ENCODE results near the gene CAPS2.

Gene CAPS2

GRCh38 chr12:75322464-75322863 lies 7.7 kb downstream of the CAPS2 start:
- CTCF ChIA-PET, result interaction anchor here (0.7 to 1.9 kb wide), 2 partner anchors 8 to 770 kb away, joined by 4 to 6 read pairs; partner anchors contain the start of gene CAPS2
- Histone ChIP-seq H3K4me3 (ENCODE audit: low read depth, low read length) (no peak overlapping the region), H3K9me3 (ENCODE audit: control insufficient read depth, insufficient read depth, low read depth, low read length) (no peaks in the 10 kb centered on the region), H3K4me1 (ENCODE audit: control insufficient read depth, insufficient read depth, low read length) (no peaks in the 10 kb centered on the region), H3K27ac (ENCODE audit: extremely low read depth, low read depth, low read length) (no peak overlapping the region), H3K36me3 (ENCODE audit: control insufficient read depth in 2 of 2, insufficient read depth in 1 of 2, low read length in 2 of 2) (no peaks in the 10 kb centered on the region)
- no peak for TF ChIP-seq ZNF324 (tag by site-specific recombination; IDR thresholded peaks at IDR 0.05)
- TF ChIP-seq ZFHX2 (tag by site-specific recombination; conservative IDR thresholded peaks at IDR 0.05), result no peak
- TF ChIP-seq GLIS2 (tag by site-specific recombination; IDR thresholded peaks at IDR 0.05), result no peak
- no peak for TF ChIP-seq ZNF639 (tag by site-specific recombination; IDR thresholded peaks at IDR 0.05)
- no peak for TF ChIP-seq ZNF530 (tag by site-specific recombination; IDR thresholded peaks at IDR 0.05; ENCODE audit: low read depth)
- TF ChIP-seq INSM2 (tag by site-specific recombination; IDR thresholded peaks at IDR 0.05), result no peak
- TF ChIP-seq ZNF600 (tag by site-specific recombination; IDR thresholded peaks at IDR 0.05), result no peak
- TF ChIP-seq ZNF366 (tag by site-specific recombination; conservative IDR thresholded peaks at IDR 0.05), result no peak
- TF ChIP-seq ZNF157 (tag by site-specific recombination; IDR thresholded peaks at IDR 0.05), result no peak
- no peak for TF ChIP-seq ZFP3 (tag by site-specific recombination; IDR thresholded peaks at IDR 0.05; ENCODE audit: low read depth)
- no peak for TF ChIP-seq ZNF529 (tag by site-specific recombination; IDR thresholded peaks at IDR 0.05; ENCODE audit: insufficient replicate concordance)
- no peak for TF ChIP-seq YY2 (tag by site-specific recombination; IDR thresholded peaks at IDR 0.05)
- TF ChIP-seq, protein P1, sequence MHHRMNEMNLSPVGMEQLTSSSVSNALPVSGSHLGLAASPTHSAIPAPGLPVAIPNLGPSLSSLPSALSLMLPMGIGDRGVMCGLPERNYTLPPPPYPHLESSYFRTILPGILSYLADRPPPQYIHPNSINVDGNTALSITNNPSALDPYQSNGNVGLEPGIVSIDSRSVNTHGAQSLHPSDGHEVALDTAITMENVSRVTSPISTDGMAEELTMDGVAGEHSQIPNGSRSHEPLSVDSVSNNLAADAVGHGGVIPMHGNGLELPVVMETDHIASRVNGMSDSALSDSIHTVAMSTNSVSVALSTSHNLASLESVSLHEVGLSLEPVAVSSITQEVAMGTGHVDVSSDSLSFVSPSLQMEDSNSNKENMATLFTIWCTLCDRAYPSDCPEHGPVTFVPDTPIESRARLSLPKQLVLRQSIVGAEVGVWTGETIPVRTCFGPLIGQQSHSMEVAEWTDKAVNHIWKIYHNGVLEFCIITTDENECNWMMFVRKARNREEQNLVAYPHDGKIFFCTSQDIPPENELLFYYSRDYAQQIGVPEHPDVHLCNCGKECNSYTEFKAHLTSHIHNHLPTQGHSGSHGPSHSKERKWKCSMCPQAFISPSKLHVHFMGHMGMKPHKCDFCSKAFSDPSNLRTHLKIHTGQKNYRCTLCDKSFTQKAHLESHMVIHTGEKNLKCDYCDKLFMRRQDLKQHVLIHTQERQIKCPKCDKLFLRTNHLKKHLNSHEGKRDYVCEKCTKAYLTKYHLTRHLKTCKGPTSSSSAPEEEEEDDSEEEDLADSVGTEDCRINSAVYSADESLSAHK (tag by site-specific recombination; IDR thresholded peaks at IDR 0.05), result no peak
- TF ChIP-seq WT1 (tag by site-specific recombination; IDR thresholded peaks at IDR 0.05), result no peak
- TF ChIP-seq, protein P2, sequence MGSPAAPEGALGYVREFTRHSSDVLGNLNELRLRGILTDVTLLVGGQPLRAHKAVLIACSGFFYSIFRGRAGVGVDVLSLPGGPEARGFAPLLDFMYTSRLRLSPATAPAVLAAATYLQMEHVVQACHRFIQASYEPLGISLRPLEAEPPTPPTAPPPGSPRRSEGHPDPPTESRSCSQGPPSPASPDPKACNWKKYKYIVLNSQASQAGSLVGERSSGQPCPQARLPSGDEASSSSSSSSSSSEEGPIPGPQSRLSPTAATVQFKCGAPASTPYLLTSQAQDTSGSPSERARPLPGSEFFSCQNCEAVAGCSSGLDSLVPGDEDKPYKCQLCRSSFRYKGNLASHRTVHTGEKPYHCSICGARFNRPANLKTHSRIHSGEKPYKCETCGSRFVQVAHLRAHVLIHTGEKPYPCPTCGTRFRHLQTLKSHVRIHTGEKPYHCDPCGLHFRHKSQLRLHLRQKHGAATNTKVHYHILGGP (tag by site-specific recombination; IDR thresholded peaks at IDR 0.05), result no peak
- POLR2A ChIA-PET, result no interaction called here

DNA sequence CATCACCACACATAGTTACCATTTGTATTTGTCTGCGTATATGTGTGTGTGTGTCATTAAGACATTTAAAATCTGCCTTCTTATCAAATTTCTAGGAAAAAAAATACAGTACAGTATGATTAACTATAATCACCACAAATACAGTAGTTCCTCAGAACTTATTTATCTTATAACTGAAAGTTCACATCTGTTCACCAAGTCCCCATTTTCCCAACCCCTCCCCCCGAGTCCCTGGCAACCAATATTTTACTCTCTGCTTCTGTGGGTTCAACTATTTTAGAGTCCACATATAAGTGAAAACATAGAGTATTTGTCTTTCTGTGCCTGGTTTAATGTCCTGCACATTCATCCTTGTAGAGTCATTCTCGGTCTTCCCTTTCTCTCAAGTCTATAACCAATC lies 12.3 kb downstream of the CAPS2 start:
- H3K9me3 ChIP-seq (ENCODE audit: control insufficient read depth, insufficient read depth, low read depth, low read length), result no peaks in the 10 kb centered on the region
- no peak overlapping the region for H3K27ac ChIP-seq (ENCODE audit: extremely low read depth, low read depth, low read length)
- H3K4me3 ChIP-seq (ENCODE audit: low read depth, low read length), result no peak overlapping the region
- POLR2A ChIA-PET, result no interaction called here
- H3K36me3 ChIP-seq (ENCODE audit: control insufficient read depth in 2 of 2, insufficient read depth in 1 of 2, low read length in 2 of 2), result no peaks in the 10 kb centered on the region
- CTCF ChIA-PET, result interaction anchor here (1.5 kb wide), 1 partner anchor 17 kb away, joined by 8 read pairs; the partner anchor contains the start of gene GLIPR1L1
- H3K4me1 ChIP-seq (ENCODE audit: control insufficient read depth, insufficient read depth, low read length), result no peaks in the 10 kb centered on the region
- TF ChIP-seq ZBTB8A (tag by site-specific recombination; IDR thresholded peaks at IDR 0.05) (no peak), ZNF133 (tag by site-specific recombination; IDR thresholded peaks at IDR 0.05) (no peak), ZNF639 (tag by site-specific recombination; IDR thresholded peaks at IDR 0.05) (no peak), REST (tag by site-specific recombination; IDR thresholded peaks at IDR 0.05) (no peak), SP2 (tag by site-specific recombination; IDR thresholded peaks at IDR 0.05) (no peak), ZNF335 (tag by site-specific recombination; conservative IDR thresholded peaks at IDR 0.05) (no peak), ZNF174 (tag by site-specific recombination; IDR thresholded peaks at IDR 0.05) (no peak)
- TF ChIP-seq, protein P3, sequence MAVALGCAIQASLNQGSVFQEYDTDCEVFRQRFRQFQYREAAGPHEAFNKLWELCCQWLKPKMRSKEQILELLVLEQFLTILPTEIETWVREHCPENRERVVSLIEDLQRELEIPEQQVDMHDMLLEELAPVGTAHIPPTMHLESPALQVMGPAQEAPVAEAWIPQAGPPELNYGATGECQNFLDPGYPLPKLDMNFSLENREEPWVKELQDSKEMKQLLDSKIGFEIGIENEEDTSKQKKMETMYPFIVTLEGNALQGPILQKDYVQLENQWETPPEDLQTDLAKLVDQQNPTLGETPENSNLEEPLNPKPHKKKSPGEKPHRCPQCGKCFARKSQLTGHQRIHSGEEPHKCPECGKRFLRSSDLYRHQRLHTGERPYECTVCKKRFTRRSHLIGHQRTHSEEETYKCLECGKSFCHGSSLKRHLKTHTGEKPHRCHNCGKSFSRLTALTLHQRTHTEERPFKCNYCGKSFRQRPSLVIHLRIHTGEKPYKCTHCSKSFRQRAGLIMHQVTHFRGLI (tag by site-specific recombination; IDR thresholded peaks at IDR 0.05), result no peak
